ENCODE data around the gene HTR4.

GRCh38 chr5:148699028-148699427, 44.7 kb upstream of the HTR4 start:
- no peak for TF ChIP-seq CTCF (IDR thresholded peaks at IDR 0.05; ENCODE audit: low read depth, low read length)
- no peak for TF ChIP-seq EZH2phosphoT487 (IDR thresholded peaks at IDR 0.05; ENCODE audit: low read depth)
